Suprapubic skin (tissue), 4 donors: Measurements from ENCODE around the gene CDH4.

Experiments used
- EP300 ChIP-seq: sonication (generic); formaldehyde crosslinking; IDR thresholded peaks from one replicate; pipeline ENCODE4 v1.6.1; 2017; ENCODE audit warnings: antibody characterized with exemption
- POLR2A ChIP-seq, 2 donors: fragments of 450-650 bp; IDR thresholded peaks; one replicate each; pipeline ENCODE4 v1.6.1; 2017; ENCODE audit warnings: antibody characterized with exemption in 2 of 2, mild to moderate bottlenecking in 2 of 2, moderate library complexity in 2 of 2
- POLR2AphosphoS5 ChIP-seq, 3 donors: sonication (generic); formaldehyde crosslinking; IDR thresholded peaks; one replicate each; pipeline ENCODE4 v1.6.1; 2017; ENCODE audit warnings: antibody characterized with exemption in 3 of 3
- TF ChIP-seq, protein P1 (sequence below), 2 donors: fragments of 200-600 bp in 1 of 2; fragments of 450-650 bp in 1 of 2; sonication (generic) in 1 of 2; IDR thresholded peaks; one replicate each; pipeline ENCODE4 v1.5.1; 2016 to 2019; ENCODE audit warnings: antibody characterized with exemption in 2 of 2, mild to moderate bottlenecking in 1 of 2, moderate library complexity in 1 of 2

DNA sequence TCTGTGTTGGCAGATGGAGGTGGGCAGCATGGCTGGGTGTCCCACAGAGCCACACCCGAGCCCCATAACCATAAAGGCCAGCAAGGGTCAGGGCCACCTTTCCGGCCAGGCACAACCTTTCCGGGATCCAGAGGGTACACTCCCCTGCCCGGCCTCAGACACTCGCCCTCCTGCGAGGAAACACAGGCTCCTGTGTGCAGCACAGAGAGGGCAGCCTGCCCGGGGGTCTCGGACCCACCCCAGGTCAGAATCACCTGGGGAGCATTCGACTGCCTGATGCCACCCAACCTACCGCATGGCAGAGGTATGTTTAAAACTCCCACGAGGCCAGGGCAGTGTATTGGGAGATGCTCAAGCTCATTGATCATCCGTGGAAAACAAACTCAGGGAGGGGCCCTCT, 553.3 kb downstream of the CDH4 start:
- TF ChIP-seq, protein P1, sequence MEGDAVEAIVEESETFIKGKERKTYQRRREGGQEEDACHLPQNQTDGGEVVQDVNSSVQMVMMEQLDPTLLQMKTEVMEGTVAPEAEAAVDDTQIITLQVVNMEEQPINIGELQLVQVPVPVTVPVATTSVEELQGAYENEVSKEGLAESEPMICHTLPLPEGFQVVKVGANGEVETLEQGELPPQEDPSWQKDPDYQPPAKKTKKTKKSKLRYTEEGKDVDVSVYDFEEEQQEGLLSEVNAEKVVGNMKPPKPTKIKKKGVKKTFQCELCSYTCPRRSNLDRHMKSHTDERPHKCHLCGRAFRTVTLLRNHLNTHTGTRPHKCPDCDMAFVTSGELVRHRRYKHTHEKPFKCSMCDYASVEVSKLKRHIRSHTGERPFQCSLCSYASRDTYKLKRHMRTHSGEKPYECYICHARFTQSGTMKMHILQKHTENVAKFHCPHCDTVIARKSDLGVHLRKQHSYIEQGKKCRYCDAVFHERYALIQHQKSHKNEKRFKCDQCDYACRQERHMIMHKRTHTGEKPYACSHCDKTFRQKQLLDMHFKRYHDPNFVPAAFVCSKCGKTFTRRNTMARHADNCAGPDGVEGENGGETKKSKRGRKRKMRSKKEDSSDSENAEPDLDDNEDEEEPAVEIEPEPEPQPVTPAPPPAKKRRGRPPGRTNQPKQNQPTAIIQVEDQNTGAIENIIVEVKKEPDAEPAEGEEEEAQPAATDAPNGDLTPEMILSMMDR (IDR thresholded peaks at IDR 0.05) = no peak
- TF ChIP-seq EP300 (no peak), POLR2A (IDR thresholded peaks at IDR 0.05) (no peak), POLR2AphosphoS5 (IDR thresholded peaks at IDR 0.05) (no peak)
